ENCODE results near the gene LIN7A.

The LIN7A gene

DNA sequence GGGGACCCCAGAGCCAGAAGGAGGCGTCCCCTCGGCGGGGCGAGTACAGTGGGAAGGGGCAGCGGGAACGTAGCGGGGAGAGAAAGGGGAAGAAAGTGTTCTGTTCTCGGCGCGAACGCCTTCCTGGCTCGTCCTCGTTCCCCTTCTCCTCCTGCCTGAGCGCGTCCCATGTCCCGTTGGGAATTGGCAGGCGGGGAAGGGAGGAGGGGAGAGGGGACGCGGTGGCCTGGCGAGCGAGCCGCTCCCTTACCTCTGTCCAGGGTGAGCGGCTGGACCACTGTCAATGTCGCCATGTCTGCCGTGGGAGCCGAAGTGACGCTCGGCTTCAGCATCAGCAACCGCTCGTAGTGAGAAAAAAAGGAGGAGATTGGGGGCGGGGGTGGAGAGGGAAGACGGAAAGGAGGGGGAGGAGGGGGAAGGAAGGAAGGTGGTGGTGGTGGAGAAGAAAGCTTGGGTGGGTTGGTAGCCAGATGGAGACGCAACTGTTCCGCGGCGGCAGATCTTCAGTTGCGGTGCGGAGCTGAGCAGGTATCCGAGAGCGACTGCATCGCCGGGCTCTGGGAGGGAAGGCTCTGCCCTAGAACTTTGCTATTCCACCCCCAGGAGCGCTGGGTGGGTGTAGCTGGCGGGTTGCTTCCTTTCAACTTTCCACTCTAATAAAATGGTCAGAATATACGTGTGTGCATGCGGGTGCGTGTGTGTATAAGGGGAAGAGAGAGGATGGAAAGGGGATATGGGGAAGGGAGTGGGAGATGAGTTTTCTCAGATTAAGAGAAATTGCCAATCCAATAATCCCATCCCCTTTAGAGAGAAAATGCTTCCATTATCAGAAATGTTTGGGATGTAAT is at the start of gene LIN7A:
LIN7A (minus strand) TSS at position 544 of the 848 bp plus-strand sequence; CDS start at position 332, 212 bp downstream.
- DNase-seq: no peak

- DNase-seq: no peak
Observed at GRCh38 chr12:80986224-80986623, 48.5 kb upstream of the LIN7A start.

DNA sequence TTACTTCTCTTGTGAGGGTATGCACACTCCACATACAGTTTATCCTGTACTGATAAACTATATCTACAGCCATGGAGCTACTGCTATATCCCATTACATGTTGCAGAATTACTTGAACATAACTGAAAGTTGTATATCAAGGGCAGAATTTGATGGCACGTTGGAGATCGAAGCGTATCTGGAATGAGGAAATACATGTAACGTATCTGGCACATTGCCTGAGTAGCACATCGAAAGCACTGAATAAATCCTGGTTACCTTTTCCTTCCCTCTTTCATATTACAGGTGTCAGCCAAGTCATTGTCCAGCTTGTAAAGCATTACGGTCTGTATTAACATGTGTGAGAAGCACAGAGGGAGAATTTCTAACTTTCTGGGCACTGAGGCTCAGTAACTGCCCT is 42.1 kb upstream of the LIN7A start:
- DNase-seq: no peak

GRCh38 chr12:80979251-80979650 is 41.5 kb upstream of the LIN7A start:
- DNase-seq: no peak

- DNase-seq: no peak
Observed at GRCh38 chr12:80977346-80977745, 39.6 kb upstream of the LIN7A start.

- DNase-seq: no peak
Observed at GRCh38 chr12:80968326-80968725, 30.6 kb upstream of the LIN7A start.

DNA sequence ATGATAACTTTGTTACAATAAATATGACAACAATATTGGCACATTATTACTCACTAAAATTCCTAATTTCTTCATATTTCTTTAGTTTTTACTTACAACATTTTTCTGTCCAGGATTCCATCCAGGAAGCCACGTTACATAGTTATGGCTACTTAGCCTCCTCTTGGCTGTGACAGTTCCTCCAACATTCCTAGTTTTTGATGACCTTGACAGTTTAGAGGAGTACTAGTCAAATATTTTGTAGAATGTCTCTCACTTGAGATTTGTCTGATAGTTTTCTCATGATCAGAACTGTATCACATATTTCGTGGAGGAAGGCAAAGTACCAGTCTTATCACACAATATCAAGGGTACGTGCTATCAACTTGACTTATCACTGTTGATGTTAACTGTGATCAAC is 29.8 kb upstream of the LIN7A start:
- no peak for DNase-seq

- no peak for DNase-seq
Observed at GRCh38 chr12:80966001-80966400, 28.3 kb upstream of the LIN7A start.

- DNase-seq: no peak
Observed at GRCh38 chr12:80958162-80958561, 20.4 kb upstream of the LIN7A start.

DNA sequence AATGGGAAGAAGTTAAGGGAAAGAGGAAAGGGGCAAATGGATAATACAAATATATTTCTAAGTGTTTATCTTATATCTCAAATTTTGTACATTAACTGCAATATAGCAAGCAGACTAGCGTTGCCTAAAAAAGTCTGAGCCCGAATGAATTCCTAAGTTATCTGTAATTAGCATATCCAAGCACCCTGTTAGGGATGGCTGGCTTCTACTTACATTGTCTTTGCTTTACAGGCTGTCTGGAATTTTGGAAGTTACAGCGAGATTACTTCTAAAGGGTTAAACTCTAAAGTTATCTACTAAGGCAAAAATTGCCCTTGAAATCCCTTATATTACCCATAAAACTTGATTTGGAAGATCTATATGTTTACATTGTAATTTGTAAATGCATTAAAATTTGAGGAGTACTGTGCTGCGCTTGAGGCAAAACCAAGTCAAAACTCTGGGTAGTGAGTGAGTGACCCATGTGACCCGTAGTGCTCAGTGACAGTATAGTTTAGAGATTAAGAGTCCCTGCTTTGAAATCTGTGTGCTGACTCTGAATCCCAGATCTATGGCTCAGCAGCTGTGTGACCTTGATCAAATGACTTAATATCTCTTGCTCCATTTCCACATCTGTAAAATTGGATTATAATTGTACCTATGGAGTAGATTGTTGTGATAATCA is 17.3 kb upstream of the LIN7A start:
- no peak for DNase-seq

- no peak for DNase-seq
Observed at GRCh38 chr12:80952443-80952842, 14.7 kb upstream of the LIN7A start.

- no peak for DNase-seq
Observed at GRCh38 chr12:80946591-80946990, 8.9 kb upstream of the LIN7A start.

- DNase-seq: no peak
Observed at GRCh38 chr12:80943338-80943737, 5.6 kb upstream of the LIN7A start.

DNA sequence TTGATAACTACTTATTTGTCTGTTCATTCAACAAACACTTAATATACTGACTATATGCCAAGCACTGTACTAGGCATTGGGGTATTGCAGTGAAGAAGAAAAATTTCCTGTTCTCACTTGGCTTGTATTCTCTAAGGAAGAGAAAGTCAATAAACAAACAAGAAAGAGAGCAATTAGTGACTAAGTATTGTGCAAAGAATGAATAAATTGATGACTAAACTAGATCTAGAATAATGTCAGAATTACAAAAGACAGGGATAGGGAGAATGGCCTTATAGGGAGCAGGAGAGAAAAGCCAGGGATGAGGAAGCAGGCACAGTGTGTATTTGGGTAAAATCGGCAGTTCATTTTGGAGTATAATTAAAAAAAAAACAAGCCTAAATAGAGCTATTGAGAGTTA is 4.2 kb upstream of the LIN7A start:
- no peak for DNase-seq

GRCh38 chr12:80939231-80939950 is 1.7 kb upstream of the LIN7A start:
- no peak for DNase-seq

DNA sequence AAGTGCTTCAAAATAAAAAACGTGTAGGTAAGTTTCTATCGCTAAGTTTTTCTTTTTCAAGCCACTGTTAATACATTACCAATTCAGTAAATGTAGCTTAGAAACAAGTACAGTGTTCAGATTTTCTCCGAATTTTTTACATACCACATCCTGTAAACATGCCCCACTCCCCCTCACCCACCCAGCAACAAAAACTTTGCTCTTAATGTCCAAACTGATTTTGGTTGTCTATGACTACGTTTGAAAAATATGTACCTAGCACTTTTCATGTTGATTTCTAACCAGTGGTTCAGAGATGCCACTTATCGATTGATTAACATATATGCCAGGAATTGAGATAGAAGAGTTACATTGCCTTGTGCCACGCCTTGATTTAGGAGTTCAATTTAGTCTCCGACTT is 663 bp upstream of the LIN7A start:
- no peak for DNase-seq

- DNase-seq: no peak
Observed at GRCh38 chr12:80936642-80937390, 918 bp downstream of the LIN7A start.

DNA sequence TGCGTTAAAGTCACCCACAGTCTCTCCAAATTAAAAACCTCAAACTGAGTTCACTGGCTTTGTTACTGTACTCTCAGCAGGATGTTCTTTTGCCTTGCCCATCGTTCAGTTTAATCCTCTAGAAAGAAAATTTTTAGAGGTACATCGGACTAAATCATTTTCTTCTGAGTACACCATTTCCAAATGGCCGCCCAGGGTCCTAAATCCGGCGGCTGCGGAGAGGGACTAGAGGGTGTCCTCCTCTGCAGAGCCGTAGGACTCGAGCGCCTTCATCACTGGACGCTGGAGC is 1.4 kb downstream of the LIN7A start:
- no peak for DNase-seq

DNA sequence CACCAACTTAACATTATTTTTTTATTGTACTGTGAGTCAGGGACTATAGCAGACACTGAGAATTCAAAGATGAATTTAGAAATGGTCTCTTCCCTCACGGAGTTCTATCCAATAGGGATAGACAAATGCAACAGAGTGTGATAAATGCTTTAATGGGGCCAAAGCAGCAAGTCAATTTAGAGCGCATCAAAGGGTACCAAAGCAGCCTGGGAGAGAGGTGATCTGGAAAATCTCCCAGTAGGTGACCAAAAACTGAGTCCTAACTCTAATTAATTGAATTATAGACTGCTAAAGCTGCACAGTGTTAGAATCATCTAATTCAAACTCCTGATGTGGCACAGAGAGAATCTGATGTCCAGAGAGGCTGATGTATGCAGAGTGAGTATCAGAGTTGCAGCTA is 2.6 kb downstream of the LIN7A start:
- no peak for DNase-seq

- DNase-seq: no peak
Observed at GRCh38 chr12:80925983-80926382, 11.8 kb downstream of the LIN7A start.

GRCh38 chr12:80925237-80925636 is 12.5 kb downstream of the LIN7A start:
- no peak for DNase-seq

DNA sequence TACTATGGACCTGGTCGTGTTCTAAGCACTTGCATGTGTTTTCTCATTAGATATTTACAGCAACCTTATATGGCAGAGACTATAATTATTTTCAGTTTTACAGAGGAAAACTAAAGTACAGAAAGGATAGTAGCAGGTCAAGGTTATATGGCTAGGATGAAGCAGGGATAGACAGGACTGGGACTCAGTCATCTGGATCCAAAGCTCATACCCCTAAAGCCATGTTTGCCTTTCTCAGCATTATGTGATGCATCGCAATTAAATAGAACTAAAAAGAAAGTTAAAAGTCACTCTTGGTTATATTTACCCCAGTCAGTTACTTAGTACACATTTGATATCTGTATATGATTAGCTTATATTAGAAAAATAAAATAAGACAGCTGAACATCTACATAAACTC is 13.3 kb downstream of the LIN7A start:
- DNase-seq: no peak

GRCh38 chr12:80920006-80920405 is 17.7 kb downstream of the LIN7A start:
- no peak for DNase-seq

Data from activated naive CD4-positive, alpha-beta T cell (primary cell).